Stimulated activated naive CD8-positive, alpha-beta T cell treated with anti-CD3 and anti-CD28 coated beads, Interleukin-15, Interleukin-2, amounts not matched to agents 100 ng/mL and 50 ng/mL, for 24 hours (primary cell): Measurements from ENCODE around the gene LPP.

Source experiments
- H3K27ac Mint-ChIP-seq: one replicate; pipeline ENCODE4 v1.8.0; 2021; ENCODE audit warnings: mild to moderate bottlenecking, mixed read lengths
- H3K27me3 Mint-ChIP-seq: one replicate; pipeline ENCODE4 v1.8.0; 2021; ENCODE audit warnings: mixed read lengths
- H3K36me3 Mint-ChIP-seq: one replicate; pipeline ENCODE4 v1.8.0; 2021; ENCODE audit warnings: low read depth, mixed read lengths
- H3K4me1 Mint-ChIP-seq: one replicate; pipeline ENCODE4 v1.8.0; 2021; ENCODE audit warnings: low read depth, mixed read lengths
- H3K4me3 Mint-ChIP-seq: one replicate; pipeline ENCODE4 v1.8.0; 2021; ENCODE audit warnings: mild to moderate bottlenecking, mixed read lengths
- H3K9me3 Mint-ChIP-seq: one replicate; pipeline ENCODE4 v1.8.0; 2021; ENCODE audit warnings: mixed read lengths

LPP gene

DNA sequence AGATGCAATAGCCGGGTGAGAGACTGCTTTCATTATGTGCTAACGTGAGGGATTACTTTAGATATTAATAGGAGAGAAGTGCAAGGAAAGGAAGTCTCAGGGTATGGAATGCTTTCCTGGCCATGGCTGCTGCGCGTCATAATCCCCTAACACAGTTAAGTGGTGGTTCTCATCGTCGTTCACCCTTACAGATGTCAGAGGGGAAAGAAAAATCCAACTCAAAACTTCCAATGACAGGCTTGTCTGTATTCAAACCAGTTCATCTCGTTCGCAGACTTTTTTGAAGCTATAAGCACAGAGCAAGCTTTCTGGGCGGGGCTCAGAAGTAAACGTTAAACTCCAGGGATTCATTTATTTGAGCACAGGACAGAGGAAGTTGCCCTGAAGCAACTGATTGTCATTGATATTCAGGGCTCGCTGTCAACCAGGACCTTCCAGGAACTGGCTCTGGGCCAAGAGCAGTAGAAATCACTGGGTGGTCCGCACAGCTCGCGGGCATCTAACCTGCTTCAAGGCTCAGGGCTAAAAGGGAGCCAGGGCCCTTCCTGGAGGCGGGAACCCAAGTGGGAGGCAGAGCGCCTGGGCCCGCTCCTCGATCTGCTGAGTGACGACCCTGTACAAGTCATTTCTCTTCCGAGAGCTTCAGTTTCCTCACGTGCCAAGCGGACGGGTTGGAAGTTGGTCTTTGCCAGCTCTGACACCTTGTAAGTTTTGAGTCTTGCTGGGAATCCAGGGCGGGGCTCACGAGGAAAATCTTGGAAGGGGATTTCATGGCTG, 1.1 kb upstream of the LPP start:
- Mint-ChIP-seq H3K27ac (peak overlapping the region; percentile 77), H3K4me1 (peaks cover 62% of the 10 kb centered on the region), H3K9me3 (peaks cover 4% of the 10 kb centered on the region), H3K36me3 (peaks cover 4% of the 10 kb centered on the region), H3K27me3 (peaks cover 3% of the 10 kb centered on the region), H3K4me3 (peak overlapping the region; percentile 85)

DNA sequence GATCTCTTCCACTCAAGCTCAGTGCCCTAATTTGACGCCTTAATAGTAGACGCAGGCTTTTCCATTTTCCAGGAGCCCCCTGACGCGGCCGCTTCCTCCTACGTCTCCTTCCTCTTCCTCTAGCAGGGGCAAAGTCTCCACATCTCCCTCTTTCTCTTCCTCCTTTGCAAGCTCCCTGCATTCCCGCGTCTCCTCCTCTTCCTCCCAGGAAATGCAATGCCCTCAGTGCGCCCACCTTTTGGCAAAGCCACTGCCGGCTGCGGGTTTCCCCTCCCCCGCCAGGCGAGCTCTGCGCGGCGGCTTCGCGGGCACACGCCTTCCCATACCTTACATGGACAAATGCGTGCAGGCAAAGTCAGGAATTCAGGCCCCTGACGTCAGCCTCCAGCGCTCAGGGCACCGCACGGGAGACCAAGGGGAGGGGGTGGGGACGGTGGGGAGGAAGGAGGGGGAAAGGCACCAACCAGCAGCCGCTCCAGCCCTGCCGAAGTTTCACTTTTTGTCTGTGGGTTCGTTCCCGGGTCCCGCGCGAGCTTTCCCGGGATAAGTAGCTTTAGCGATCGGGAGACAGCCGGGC, 432 bp upstream of the LPP start:
- peaks cover 4% of the 10 kb centered on the region for H3K9me3 Mint-ChIP-seq
- peaks cover 60% of the 10 kb centered on the region for H3K4me1 Mint-ChIP-seq
- H3K36me3 Mint-ChIP-seq: peaks cover 4% of the 10 kb centered on the region
- H3K4me3 Mint-ChIP-seq: peak overlapping the region; percentile 85
- H3K27ac Mint-ChIP-seq: peak overlapping the region; percentile 77
- H3K27me3 Mint-ChIP-seq: peaks cover 3% of the 10 kb centered on the region

DNA sequence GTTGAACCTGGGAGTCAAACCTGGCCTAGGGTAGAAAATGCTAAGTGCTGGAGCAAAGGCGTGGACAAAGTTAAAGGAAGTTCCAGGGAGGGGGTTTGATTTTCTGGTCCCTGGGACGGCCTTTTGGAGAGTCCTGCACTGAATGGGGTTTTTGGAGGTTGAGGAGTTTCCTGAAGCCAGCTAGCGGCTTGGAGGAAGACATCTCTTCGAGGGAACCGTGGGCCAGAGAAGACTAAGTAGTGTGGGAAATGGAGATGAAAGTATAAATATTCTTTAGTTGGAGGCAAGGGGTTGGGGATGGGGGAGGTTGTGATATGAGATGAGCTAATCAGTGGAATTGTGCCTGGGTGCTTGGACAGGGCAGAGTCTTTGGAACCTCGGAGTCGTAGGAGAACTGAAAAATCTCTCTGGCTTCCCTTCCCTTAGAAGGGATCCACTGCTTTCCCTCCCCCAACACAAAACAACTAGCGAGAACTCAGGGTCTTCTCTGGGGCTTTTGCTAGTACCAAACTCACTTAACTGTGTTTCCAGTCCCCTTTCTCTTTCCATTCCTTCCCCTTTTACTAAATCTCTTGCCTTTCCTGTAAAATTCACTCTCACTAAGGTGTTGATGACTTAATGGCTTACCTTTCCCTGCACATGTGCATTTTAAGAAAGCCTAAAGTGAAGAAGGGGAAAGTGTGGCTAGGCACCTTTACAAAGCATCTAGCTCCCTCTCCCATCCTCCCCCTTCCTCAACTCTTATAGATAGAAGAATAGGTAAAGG, 1.0 kb downstream of the LPP start:
- Mint-ChIP-seq H3K27me3 (peaks cover 3% of the 10 kb centered on the region), H3K9me3 (no peaks in the 10 kb centered on the region)

DNA sequence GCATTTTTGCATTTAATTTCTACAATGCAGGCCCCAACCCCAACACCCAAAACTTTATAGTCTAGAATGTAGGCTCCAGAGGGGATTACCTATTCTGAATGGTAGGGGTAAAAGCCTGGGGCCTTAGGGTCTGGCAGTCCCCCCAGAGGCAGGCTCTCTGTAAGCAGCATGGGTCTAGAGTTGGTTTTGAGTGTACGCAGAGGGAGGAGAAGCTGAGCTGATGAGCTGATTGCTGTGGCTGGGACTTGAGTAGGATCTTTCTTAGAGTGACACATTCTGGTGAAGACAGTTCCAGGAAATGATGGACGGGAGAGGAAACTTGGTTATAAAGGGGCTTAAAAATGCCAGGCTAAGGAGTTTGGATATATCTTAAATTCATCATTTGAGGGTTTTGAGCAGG, 2.1 kb downstream of the LPP start:
- H3K4me3 Mint-ChIP-seq: peak overlapping the region; percentile 28

More for the DNA sequence above, 1.0 kb downstream of the LPP start:
- peak overlapping the region; percentile 91 for H3K27ac Mint-ChIP-seq
- H3K36me3 Mint-ChIP-seq: peaks cover 7% of the 10 kb centered on the region
- peaks cover 68% of the 10 kb centered on the region for H3K4me1 Mint-ChIP-seq
- H3K4me3 Mint-ChIP-seq: peak overlapping the region; percentile 83

DNA sequence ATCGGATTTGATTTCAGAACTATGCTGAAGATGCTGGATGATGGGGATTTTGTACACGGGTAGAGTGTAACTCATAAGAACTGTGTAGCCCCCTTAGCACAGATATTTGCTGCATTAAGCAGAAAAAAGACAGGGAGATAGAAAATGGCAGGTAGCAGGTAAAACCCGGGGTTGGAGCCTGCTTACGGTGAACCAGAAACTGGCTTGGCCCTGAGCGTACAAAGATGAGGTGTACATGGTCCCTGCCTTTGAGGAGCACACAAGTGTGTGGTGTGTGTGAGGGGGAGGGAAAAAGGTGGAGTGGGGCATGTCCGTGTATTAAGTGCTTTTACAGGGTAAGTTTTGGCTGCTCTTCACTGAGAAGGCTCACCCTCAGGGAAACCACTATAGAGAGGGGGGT, 3.5 kb downstream of the LPP start:
- Mint-ChIP-seq H3K27ac (peak overlapping the region; percentile 45), H3K36me3 (peaks cover 14% of the 10 kb centered on the region), H3K4me3 (no peak overlapping the region), H3K4me1 (peaks cover 68% of the 10 kb centered on the region), H3K27me3 (peaks cover 1% of the 10 kb centered on the region), H3K9me3 (no peaks in the 10 kb centered on the region)

More for the DNA sequence above, 2.1 kb downstream of the LPP start:
- Mint-ChIP-seq H3K27ac (peak overlapping the region; percentile 91), H3K4me1 (peaks cover 74% of the 10 kb centered on the region), H3K36me3 (peaks cover 14% of the 10 kb centered on the region), H3K9me3 (no peaks in the 10 kb centered on the region), H3K27me3 (peaks cover 3% of the 10 kb centered on the region)

DNA sequence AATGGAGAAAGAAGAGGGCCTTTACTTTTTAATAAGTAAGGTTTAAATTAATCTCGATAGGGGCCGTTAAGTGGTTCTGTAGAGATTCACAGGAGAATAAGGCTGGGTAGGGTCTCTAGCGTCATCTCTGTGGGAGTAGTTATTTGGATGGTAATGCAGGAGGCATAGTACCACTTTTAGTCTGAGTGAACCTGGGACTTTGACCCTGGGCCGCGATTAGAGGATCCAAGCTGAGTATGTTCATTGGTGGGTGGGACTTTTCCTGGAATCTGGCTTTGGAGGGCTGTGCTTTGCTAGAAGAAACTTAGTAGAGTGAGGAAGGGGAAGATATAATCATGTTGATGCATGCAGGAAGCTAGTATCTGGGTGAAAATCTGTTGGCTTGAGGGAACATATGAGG, 4.0 kb downstream of the LPP start:
- Mint-ChIP-seq H3K27ac (no peak overlapping the region), H3K27me3 (no peaks in the 10 kb centered on the region)

DNA sequence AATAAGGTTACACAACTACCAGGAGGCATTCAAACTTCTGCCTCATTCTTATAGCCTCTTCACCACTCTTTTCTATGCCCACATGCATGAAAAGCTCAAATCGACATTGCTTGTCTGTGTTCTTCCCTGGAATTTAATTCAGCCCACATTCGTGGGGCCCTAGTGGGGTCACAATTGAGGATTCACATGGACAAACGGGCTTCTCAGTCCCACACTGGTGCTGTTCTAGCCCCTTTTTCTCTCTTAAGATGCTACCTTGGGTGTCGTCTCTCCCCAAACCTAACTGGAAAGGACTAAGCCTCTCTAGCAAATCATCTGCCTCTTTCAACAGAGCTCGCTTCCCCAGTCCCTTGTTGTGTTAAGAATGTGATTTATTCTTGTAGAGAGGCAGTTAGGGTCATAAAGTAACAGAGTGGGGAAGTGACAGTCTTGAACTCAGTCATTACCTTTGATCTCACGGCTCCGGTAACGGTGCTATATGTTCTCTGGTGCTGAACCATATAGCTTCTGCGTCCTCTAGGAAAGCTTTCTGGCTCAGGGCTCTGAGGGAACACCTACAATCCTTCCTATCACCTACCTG, 4.9 kb downstream of the LPP start:
- no peaks in the 10 kb centered on the region for H3K9me3 Mint-ChIP-seq
- no peak overlapping the region for H3K4me3 Mint-ChIP-seq
- H3K4me1 Mint-ChIP-seq: peaks cover 67% of the 10 kb centered on the region
- H3K36me3 Mint-ChIP-seq: peaks cover 14% of the 10 kb centered on the region
- H3K27ac Mint-ChIP-seq: no peak overlapping the region
- no peaks in the 10 kb centered on the region for H3K27me3 Mint-ChIP-seq

More for the DNA sequence above, 4.0 kb downstream of the LPP start:
- Mint-ChIP-seq H3K4me3 (no peak overlapping the region), H3K9me3 (no peaks in the 10 kb centered on the region), H3K4me1 (peaks cover 65% of the 10 kb centered on the region), H3K36me3 (peaks cover 14% of the 10 kb centered on the region)

DNA sequence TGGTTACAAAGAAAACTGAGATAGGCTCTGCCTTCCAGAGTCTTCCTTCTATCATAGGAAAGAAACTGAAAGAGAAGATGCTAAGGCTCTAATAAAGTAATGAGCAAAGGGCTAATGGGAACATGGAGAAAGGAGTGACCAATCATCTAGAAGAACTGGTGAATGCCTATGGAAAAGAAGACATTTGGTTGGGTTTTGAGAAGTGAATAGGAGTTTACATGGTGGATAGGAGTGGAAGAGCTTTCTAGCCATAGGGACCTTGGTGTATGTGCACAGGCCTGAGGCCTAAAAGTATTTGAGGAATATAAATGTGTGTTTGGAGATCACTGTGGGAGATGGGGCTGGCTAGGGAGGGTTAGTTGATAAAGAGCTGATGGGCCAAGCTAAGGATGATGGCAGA, 6.8 kb downstream of the LPP start:
- Mint-ChIP-seq H3K4me1 (peaks cover 72% of the 10 kb centered on the region), H3K4me3 (no peak overlapping the region), H3K9me3 (no peaks in the 10 kb centered on the region), H3K27me3 (no peaks in the 10 kb centered on the region), H3K27ac (no peak overlapping the region), H3K36me3 (peaks cover 14% of the 10 kb centered on the region)

DNA sequence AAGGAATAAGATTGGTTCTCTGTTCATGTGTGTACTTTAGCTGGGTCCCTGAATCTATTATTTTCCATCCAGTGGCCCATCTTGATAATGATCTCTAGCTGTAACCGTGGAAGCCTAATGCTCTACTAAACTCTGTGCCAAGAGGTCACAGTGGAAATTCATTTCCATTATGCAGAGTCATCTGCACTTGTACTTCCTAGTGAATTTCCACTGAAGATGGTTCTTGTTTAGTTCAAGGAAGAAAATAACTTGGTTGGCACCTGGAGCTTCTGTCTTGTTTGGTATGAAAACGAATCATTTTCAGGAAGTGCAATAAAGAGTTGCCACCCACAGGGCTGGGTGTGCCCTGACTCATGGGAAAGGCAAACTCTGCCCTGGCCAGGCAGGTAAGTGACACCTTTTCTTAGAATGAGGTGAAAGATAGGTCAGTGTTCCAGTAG, 10.3 kb downstream of the LPP start:
- no peaks in the 10 kb centered on the region for H3K27me3 Mint-ChIP-seq
- no peak overlapping the region for H3K4me3 Mint-ChIP-seq
- H3K36me3 Mint-ChIP-seq: peaks cover 7% of the 10 kb centered on the region
- H3K9me3 Mint-ChIP-seq: no peaks in the 10 kb centered on the region
- peak overlapping the region; percentile 50 for H3K27ac Mint-ChIP-seq
- peaks cover 47% of the 10 kb centered on the region for H3K4me1 Mint-ChIP-seq

DNA sequence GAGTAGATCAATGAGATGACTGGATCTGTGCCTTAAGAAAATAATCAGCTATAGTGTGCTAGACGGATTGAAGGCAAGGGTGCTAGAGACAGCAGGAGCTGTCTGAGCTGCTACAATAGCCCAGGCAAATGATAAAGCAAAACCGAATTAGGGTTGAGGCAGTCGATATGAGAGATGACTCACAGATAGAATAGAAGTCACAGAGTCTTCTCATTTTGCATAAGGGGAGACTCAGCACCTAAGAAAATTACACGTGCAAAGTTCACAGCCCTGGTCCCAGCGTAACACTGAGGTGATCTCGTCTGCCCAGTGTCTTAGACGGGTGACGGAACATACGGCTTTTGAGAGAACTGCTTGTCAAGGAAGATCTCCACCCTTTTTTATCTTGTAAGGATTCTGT, 11.6 kb downstream of the LPP start:
- Mint-ChIP-seq H3K36me3 (peaks cover 4% of the 10 kb centered on the region), H3K9me3 (no peaks in the 10 kb centered on the region), H3K4me3 (no peak overlapping the region), H3K27ac (no peak overlapping the region), H3K27me3 (no peaks in the 10 kb centered on the region), H3K4me1 (peaks cover 54% of the 10 kb centered on the region)

DNA sequence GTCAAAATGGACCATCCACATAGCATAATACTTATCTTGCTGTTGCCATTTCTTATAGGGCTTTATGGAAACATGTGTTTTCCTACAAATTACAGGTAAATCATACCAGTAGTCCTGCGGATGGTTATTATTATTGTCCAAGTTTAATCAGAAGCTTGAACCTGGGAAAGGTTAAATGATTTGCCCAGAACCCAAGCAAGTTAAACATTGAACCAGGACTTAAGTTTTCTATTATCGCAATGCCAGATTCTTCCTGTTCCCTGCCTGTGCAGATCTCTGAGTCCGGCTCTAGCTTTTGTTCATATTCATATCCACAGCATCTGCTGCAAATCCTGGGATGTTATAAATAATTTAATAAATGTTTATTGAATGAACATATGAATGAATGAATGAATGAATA, 12.5 kb downstream of the LPP start:
- no peaks in the 10 kb centered on the region for H3K9me3 Mint-ChIP-seq
- no peak overlapping the region for H3K27ac Mint-ChIP-seq
- H3K36me3 Mint-ChIP-seq: no peaks in the 10 kb centered on the region
- peaks cover 59% of the 10 kb centered on the region for H3K4me1 Mint-ChIP-seq
- H3K27me3 Mint-ChIP-seq: no peaks in the 10 kb centered on the region
- H3K4me3 Mint-ChIP-seq: no peak overlapping the region

DNA sequence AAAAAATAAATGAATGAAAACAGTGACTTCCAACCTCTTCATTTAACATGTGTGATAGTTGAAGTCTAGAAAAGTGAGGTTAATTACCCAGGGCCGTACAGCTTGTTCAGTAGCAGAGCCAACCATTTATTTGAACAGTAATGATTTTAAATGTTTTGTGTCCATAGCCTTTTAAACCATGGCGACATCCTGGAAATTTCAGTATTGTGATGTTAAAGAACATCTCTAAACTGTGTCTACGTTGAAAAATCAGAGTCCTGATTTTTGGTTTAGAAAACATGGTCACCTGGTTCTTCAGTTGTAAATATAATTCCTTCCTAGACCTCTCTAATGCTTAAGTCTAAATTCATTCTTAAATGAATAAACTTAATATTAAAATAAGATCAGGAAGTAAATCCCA, 14.2 kb downstream of the LPP start:
- H3K4me1 Mint-ChIP-seq: peaks cover 58% of the 10 kb centered on the region
- no peaks in the 10 kb centered on the region for H3K9me3 Mint-ChIP-seq
- no peaks in the 10 kb centered on the region for H3K36me3 Mint-ChIP-seq
- no peak overlapping the region for H3K4me3 Mint-ChIP-seq
- H3K27ac Mint-ChIP-seq: no peak overlapping the region
- H3K27me3 Mint-ChIP-seq: no peaks in the 10 kb centered on the region

DNA sequence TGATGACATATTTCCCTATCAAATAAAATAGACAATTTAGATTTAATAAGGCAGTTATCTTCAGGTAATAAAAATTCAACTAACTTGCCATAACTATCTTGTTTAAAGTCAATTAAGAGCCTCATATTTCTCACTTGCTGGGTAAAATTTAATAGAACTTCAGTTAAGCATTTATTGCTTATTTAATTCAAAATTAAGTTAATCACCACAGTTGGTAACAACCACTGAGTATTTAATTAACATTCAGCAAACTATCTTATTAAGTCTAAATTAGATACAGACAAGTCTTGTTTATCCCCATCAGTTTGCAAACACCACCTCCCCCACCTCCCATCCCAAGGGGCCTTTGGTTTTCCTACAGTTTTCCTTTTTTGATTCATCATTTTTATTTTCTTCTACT, 14.7 kb downstream of the LPP start:
- Mint-ChIP-seq H3K4me3 (no peak overlapping the region), H3K27ac (no peak overlapping the region), H3K9me3 (no peaks in the 10 kb centered on the region), H3K4me1 (peaks cover 53% of the 10 kb centered on the region), H3K27me3 (no peaks in the 10 kb centered on the region), H3K36me3 (no peaks in the 10 kb centered on the region)

DNA sequence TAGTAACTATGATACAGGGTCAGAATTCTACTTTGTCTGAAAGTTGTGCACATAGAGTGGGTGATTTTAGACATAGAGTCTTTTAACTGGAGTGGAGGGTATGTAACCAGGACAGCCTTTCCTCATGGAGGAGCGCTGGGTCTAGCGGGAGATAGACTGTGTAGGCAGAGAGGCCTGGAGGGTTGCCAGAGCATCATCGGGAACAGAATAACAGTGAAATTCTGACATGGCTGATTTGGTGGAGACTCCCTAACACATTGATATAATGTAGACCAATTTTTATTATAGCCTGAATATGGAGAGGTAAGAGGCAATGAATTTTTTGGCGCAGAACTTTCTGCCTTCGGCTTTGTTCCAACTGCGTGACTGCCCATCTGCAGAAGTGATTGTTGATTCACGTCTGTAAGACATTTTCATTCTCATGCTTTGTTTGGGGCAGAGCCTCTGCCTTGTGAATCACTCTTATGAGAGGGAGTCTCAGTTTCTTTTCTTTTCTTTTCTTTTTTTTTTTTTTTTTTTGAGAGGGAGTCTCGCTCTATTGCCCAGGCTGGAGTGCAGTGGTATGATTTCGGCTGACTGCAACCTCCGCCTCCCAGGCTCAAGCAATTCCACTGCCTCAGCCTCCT, 16.0 kb downstream of the LPP start:
- Mint-ChIP-seq H3K27me3 (no peaks in the 10 kb centered on the region), H3K9me3 (no peaks in the 10 kb centered on the region), H3K36me3 (peaks cover 3% of the 10 kb centered on the region), H3K4me1 (peaks cover 52% of the 10 kb centered on the region), H3K27ac (peak overlapping the region; percentile 57), H3K4me3 (no peak overlapping the region)
